CD14-positive monocyte (primary cell): Measurements from ENCODE around the gene FBH1. TPM values are rescaled to one million over a fixed set of nuclear protein-coding genes. Genes with fewer than 3 reads are reported as not detected.
"Not testable (repeated sequence)": the region's sequence is repeated elsewhere in the genome, so short reads cannot be mapped to it uniquely, and the experiment has no call there.

Experiments used
- DNase-seq, 3 donors: peaks; one replicate each; pipeline ENCODE4 v3.0.0-alpha.2; 2011 to 2022
- H2AFZ ChIP-seq: 2 replicates; pipeline ENCODE4 v1.6.0; 2012; ENCODE audit warnings: mild to moderate bottlenecking, low read depth, low read length, inconsistent platforms; ENCODE audit not compliant: insufficient read depth, poor library complexity, severe bottlenecking
- H3K27ac ChIP-seq, 2 donors: 1 replicate in 1 of 2; 2 replicates in 1 of 2; pipeline ENCODE4 v1.5.1; 2012 to 2013; ENCODE audit warnings: low read length in 2 of 2, control low read depth in 1 of 2, inconsistent platforms in 1 of 2, low read depth in 1 of 2, mild to moderate bottlenecking in 1 of 2
- H3K27me3 ChIP-seq, 2 donors: one replicate each; pipeline versions ENCODE4 v1.6.0 to v1.6.1; 2011 to 2013; ENCODE audit warnings: low read length in 2 of 2; ENCODE audit not compliant: control insufficient read depth in 2 of 2, insufficient read depth in 2 of 2
- H3K36me3 ChIP-seq, 2 donors: replicated peaks in 1 of 2; 1 replicate in 1 of 2; 2 replicates in 1 of 2; pipeline versions ENCODE4 v1.5.1 to v1.6.1; 2012 to 2013; ENCODE audit warnings: low read length in 2 of 2, control low read depth in 1 of 2, inconsistent platforms in 1 of 2, mild to moderate bottlenecking in 1 of 2; ENCODE audit not compliant: insufficient read depth in 2 of 2, control insufficient read depth in 1 of 2
- H3K4me1 ChIP-seq, 2 donors: 1 replicate in 1 of 2; 2 replicates in 1 of 2; pipeline versions ENCODE4 v1.5.1 to v1.6.1; 2012 to 2013; ENCODE audit warnings: low read length in 2 of 2, control low read depth in 1 of 2, inconsistent platforms in 1 of 2, mild to moderate bottlenecking in 1 of 2, moderate library complexity in 1 of 2; ENCODE audit not compliant: insufficient read depth in 2 of 2, control insufficient read depth in 1 of 2
- H3K4me2 ChIP-seq: replicated peaks from 2 replicates; pipeline ENCODE3; 2012; ENCODE audit warnings: low read length, moderate library complexity, mild to moderate bottlenecking; ENCODE audit not compliant: poor library complexity, severe bottlenecking; ENCODE audit errors: extremely low read depth
- H3K4me3 ChIP-seq, 3 experiments: fragments of 200-600 bp in 1 of 3; sonication (generic) in 1 of 3; replicated peaks in 1 of 3; 1 replicate in 2 of 3; 2 replicates in 1 of 3; pipeline ENCODE4 v1.5.1; 2011 to 2013; ENCODE audit warnings: low read length in 3 of 3, mild to moderate bottlenecking in 3 of 3, control low read depth in 2 of 3, low read depth in 2 of 3, inconsistent platforms in 1 of 3, moderate library complexity in 1 of 3
- H3K79me2 ChIP-seq: 2 replicates; pipeline ENCODE4 v1.6.0; 2012; ENCODE audit warnings: mild to moderate bottlenecking, control low read depth, inconsistent platforms, low read length, moderate library complexity; ENCODE audit not compliant: insufficient read depth
- H3K9ac ChIP-seq: 2 replicates; pipeline ENCODE4 v1.6.0; 2017; ENCODE audit warnings: low read length, mild to moderate bottlenecking; ENCODE audit not compliant: insufficient read depth, poor library complexity, severe bottlenecking
- H3K9me3 ChIP-seq, 2 donors: replicated peaks in 1 of 2; 1 replicate in 1 of 2; 2 replicates in 1 of 2; pipeline versions ENCODE4 v1.5.1 to v1.6.1; 2012 to 2013; ENCODE audit warnings: low read length in 2 of 2, control low read depth in 1 of 2; ENCODE audit not compliant: control insufficient read depth in 1 of 2, insufficient read depth in 1 of 2
- H4K20me1 ChIP-seq: 2 replicates; pipeline ENCODE4 v1.6.0; 2012; ENCODE audit warnings: mild to moderate bottlenecking, low read length, control low read depth, moderate library complexity; ENCODE audit not compliant: insufficient read depth
- H3K27ac Mint-ChIP-seq, 7 donors: one replicate each; pipeline ENCODE4 v1.8.0; 2020; ENCODE audit warnings: mild to moderate bottlenecking in 7 of 7, mixed read lengths in 7 of 7, moderate library complexity in 6 of 7, inconsistent platforms in 2 of 7
- H3K27me3 Mint-ChIP-seq, 3 donors: one replicate each; pipeline ENCODE4 v1.8.0; 2021 to 2022; ENCODE audit warnings: low read depth in 3 of 3, mild to moderate bottlenecking in 3 of 3, mixed read lengths in 3 of 3, moderate library complexity in 3 of 3, inconsistent platforms in 1 of 3
- H3K36me3 Mint-ChIP-seq, 2 donors: one replicate each; pipeline ENCODE4 v1.8.0; 2020; ENCODE audit warnings: mixed read lengths in 2 of 2, inconsistent platforms in 1 of 2, mild to moderate bottlenecking in 1 of 2
- H3K4me1 Mint-ChIP-seq: one replicate; pipeline ENCODE4 v1.8.0; 2020; ENCODE audit warnings: mild to moderate bottlenecking, mixed read lengths
- H3K4me3 Mint-ChIP-seq, 2 donors: one replicate each; pipeline ENCODE4 v1.8.0; 2020; ENCODE audit warnings: mild to moderate bottlenecking in 2 of 2, mixed read lengths in 2 of 2, moderate library complexity in 1 of 2
- H3K9me3 Mint-ChIP-seq, 7 donors: one replicate each; pipeline ENCODE4 v1.8.0; 2020 to 2022; ENCODE audit warnings: mixed read lengths in 7 of 7, mild to moderate bottlenecking in 6 of 7, moderate library complexity in 6 of 7, inconsistent platforms in 2 of 7
- CTCF ChIP-seq: fragments of 200-600 bp; IDR thresholded peaks from one replicate; pipeline ENCODE4 v1.8.0; 2022; ENCODE audit warnings: antibody characterized with exemption, mild to moderate bottlenecking
- WGBS: methylation state at CpG from one replicate; pipeline ENCODE4 v1.1.5; 2013; ENCODE audit warnings: missing lambda C conversion rate; ENCODE audit not compliant: insufficient coverage; 5-methylcytosine and 5-hydroxymethylcytosine counted together
- intact Hi-C, 2 donors: fragments of 100-400 bp; cut with micrococcal nuclease; formaldehyde crosslinking; loops; one replicate each; pipeline versions ENCODE4 v1.15.0 to v1.15.1; 2023
- polyA plus RNA-seq, 3 donors: library from polyadenylated mRNA; depleted of rRNA in 1 of 3; unstranded in 2 of 3; stranded (reverse) in 1 of 3; fragments of 300-500 nt in 2 of 3; fragments of >200 nt in 1 of 3; fragmentation: Illumina TruSeq in 2 of 3; gene quantifications; 1 replicate in 2 of 3; 2 replicates in 1 of 3; pipeline ENCODE4 v1.2.3, GENCODE V29; 2012 to 2021

Gene FBH1
- polyA plus RNA-seq, 3 donors: 33.9 to 73.3 (median 48.3) TPM

GRCh38 chr10:5873515-5873995 lies 16.5 kb upstream of the FBH1 start:
- peak overlapping the region; percentile 66 for H2AFZ ChIP-seq
- peaks cover 0 to 1% of the 10 kb centered on the region in 2 donors for H3K9me3 ChIP-seq
- Mint-ChIP-seq H3K4me1 (peaks cover 5% of the 10 kb centered on the region), H3K36me3 (peaks cover 27 to 28% of the 10 kb centered on the region in 2 donors), H3K9me3 (peaks cover under 1 to 3% (median 2%) of the 10 kb centered on the region in 7 donors), H3K27ac (peak overlapping the region; percentile 61 to 87 (median 77)), H3K27me3 (peaks cover 0 to 1% (median 1%) of the 10 kb centered on the region in 3 donors), H3K4me3 (peak overlapping the region; percentile 77 to 93)
- peak; percentile 63 to 78 (median 69) for DNase-seq
- no peaks in the 10 kb centered on the region for H3K79me2 ChIP-seq
- H3K9ac ChIP-seq: peak overlapping the region; percentile 20
- H3K27me3 ChIP-seq: no peaks in the 10 kb centered on the region
- peak; percentile 62 for TF ChIP-seq CTCF
- H3K4me2 ChIP-seq: peak overlapping the region; percentile 81
- peak overlapping the region; percentile 37 to 71 (median 61) for H3K4me3 ChIP-seq
- no peaks in the 10 kb centered on the region for H3K4me1 ChIP-seq
- no peaks in the 10 kb centered on the region for H4K20me1 ChIP-seq
- intact Hi-C loops: no loop called here
- peak overlapping the region in 1 of 2 donors; percentile 33 for H3K27ac ChIP-seq
- 0% methylated on average over 4 of the region's 9 CpGs for WGBS
- H3K36me3 ChIP-seq: peaks cover 18 to 23% of the 10 kb centered on the region in 2 donors

- H3K4me3 ChIP-seq: no peak overlapping the region
- no peaks in the 10 kb centered on the region for H3K27me3 ChIP-seq
- no peak overlapping the region for H3K4me2 ChIP-seq
- 92% methylated on average over 7 of the region's 14 CpGs for WGBS
- H4K20me1 ChIP-seq: no peaks in the 10 kb centered on the region
- H3K4me1 ChIP-seq: no peaks in the 10 kb centered on the region
- Mint-ChIP-seq H3K27me3 (peaks cover 0 to 1% (median 1%) of the 10 kb centered on the region in 3 donors), H3K27ac (no peak overlapping the region), H3K9me3 (no peaks in the 10 kb centered on the region), H3K36me3 (peaks cover 35 to 36% of the 10 kb centered on the region in 2 donors), H3K4me1 (peaks cover 5% of the 10 kb centered on the region), H3K4me3 (no peak overlapping the region)
- H2AFZ ChIP-seq: no peak overlapping the region
- no peak overlapping the region for H3K9ac ChIP-seq
- DNase-seq: no peak
- no peaks in the 10 kb centered on the region for H3K79me2 ChIP-seq
- TF ChIP-seq CTCF: no peak
- no peak overlapping the region for H3K27ac ChIP-seq
- H3K9me3 ChIP-seq: no peaks in the 10 kb centered on the region
- intact Hi-C loops: no loop called here
- H3K36me3 ChIP-seq: peaks cover 21 to 37% of the 10 kb centered on the region in 2 donors
Measured at GRCh38 chr10:5876181-5876768, 13.8 kb upstream of the FBH1 start.

GRCh38 chr10:5877041-5877440 lies 13.0 kb upstream of the FBH1 start:
- H3K27me3 ChIP-seq, H3K9me3 Mint-ChIP-seq, H3K9ac ChIP-seq, H3K4me1 Mint-ChIP-seq, H3K27ac Mint-ChIP-seq, intact Hi-C loops, H4K20me1 ChIP-seq, H2AFZ ChIP-seq, H3K27ac ChIP-seq, H3K4me3 Mint-ChIP-seq, H3K27me3 Mint-ChIP-seq, H3K4me1 ChIP-seq, H3K4me2 ChIP-seq, H3K79me2 ChIP-seq, H3K4me3 ChIP-seq, H3K9me3 ChIP-seq, DNase-seq: not testable (repeated sequence)
- 100% methylated on average over 3 of the region's 7 CpGs for WGBS
- peaks cover 24 to 40% of the 10 kb centered on the region in 2 donors for H3K36me3 ChIP-seq
- H3K36me3 Mint-ChIP-seq: peaks cover 38 to 42% of the 10 kb centered on the region in 2 donors
